Measurements from ENCODE around the gene ZNHIT6.
"Not testable (repeated sequence)": the region's sequence is repeated elsewhere in the genome, so short reads cannot be mapped to it uniquely, and the experiment has no call there.

DNA sequence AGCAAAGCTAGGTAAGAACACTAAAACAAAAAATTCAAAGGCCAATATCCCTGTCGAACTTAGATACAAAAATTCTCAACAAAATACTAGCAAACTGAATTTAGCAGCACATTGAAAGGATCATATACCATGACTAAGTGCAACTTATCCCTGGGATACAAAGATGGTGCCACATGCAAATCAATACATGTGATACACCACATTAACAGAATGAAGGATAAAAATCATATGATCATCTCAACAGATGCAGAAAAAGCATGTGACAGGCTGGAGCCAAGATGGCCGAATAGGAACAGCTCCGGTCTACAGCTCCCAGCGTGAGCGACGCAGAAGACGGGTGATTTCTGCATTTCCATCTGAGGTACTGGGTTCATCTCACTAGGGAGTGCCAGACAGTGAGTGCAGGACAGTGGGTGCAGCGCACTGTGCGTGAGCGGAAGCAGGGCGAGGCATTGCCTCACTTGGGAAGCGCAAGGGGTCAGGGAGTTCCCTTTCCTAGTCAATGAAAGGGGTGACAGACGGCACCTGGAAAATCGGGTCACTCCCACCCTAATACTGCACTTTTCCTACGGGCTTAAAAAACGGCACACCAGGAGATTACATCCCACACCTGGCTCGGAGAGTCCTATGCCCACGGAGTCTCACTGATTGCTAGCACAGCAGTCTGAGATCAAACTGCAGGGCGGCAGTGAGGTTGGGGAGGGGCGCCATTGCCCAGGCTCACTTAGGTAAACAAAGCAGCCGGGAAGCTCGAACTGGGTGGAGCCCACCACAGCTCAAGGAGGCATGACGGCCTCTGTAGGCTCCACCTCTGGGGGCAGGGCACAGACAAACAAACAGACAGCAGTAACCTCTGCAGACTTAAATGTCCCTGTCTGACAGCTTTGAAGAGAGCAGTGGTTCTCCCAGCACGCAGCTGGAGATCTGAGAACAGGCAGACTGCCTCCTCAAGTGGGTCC lies 66.4 kb downstream of the ZNHIT6 start:
- TF ChIP-seq, protein P1, sequence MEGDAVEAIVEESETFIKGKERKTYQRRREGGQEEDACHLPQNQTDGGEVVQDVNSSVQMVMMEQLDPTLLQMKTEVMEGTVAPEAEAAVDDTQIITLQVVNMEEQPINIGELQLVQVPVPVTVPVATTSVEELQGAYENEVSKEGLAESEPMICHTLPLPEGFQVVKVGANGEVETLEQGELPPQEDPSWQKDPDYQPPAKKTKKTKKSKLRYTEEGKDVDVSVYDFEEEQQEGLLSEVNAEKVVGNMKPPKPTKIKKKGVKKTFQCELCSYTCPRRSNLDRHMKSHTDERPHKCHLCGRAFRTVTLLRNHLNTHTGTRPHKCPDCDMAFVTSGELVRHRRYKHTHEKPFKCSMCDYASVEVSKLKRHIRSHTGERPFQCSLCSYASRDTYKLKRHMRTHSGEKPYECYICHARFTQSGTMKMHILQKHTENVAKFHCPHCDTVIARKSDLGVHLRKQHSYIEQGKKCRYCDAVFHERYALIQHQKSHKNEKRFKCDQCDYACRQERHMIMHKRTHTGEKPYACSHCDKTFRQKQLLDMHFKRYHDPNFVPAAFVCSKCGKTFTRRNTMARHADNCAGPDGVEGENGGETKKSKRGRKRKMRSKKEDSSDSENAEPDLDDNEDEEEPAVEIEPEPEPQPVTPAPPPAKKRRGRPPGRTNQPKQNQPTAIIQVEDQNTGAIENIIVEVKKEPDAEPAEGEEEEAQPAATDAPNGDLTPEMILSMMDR (optimal IDR thresholded peaks at IDR 0.05 in 1 of 3, IDR thresholded peaks at IDR 0.05 in 1 of 3, conservative IDR thresholded peaks at IDR 0.05 in 1 of 3; ENCODE audit: extremely low read depth in 1 of 3, insufficient read depth in 2 of 3, low read length in 3 of 3), result not testable (repeated sequence)
- TF ChIP-seq EZH2 (IDR thresholded peaks at IDR 0.05; ENCODE audit: low read length), result not testable (repeated sequence)
